Progenitor cell of endocrine pancreas (in vitro differentiated cells): ENCODE data around the gene EML4. TPM values are rescaled to one million over a fixed set of nuclear protein-coding genes. Genes with fewer than 3 reads are reported as not detected.

ENCODE experiments used
- DNase-seq: peaks from one replicate; pipeline ENCODE4 v3.0.0; 2021; ENCODE audit warnings: low spot score; ENCODE audit not compliant: unreplicated experiment
- H3K27ac Mint-ChIP-seq: 2 replicates; pipeline ENCODE4 v1.8.0; 2021; ENCODE audit warnings: mild to moderate bottlenecking, moderate library complexity, mixed read lengths
- H3K27me3 Mint-ChIP-seq: 2 replicates; pipeline ENCODE4 v1.8.0; 2021; ENCODE audit warnings: mixed read lengths
- H3K36me3 Mint-ChIP-seq: 2 replicates; pipeline ENCODE4 v1.8.0; 2022; ENCODE audit warnings: mixed read lengths; ENCODE audit not compliant: insufficient read depth
- H3K4me1 Mint-ChIP-seq: 2 replicates; pipeline ENCODE4 v1.8.0; 2021; ENCODE audit warnings: low read depth, mixed read lengths
- H3K4me3 Mint-ChIP-seq: 2 replicates; pipeline ENCODE4 v1.8.0; 2021; ENCODE audit warnings: low read depth, mild to moderate bottlenecking, moderate library complexity, mixed read lengths
- H3K9me3 Mint-ChIP-seq: 2 replicates; pipeline ENCODE4 v1.8.0; 2021; ENCODE audit warnings: low read depth, mixed read lengths
- CTCF ChIP-seq: fragments of 200-600 bp; sonication (generic); IDR thresholded peaks from one replicate; pipeline ENCODE4 v1.5.0; 2021; ENCODE audit warnings: antibody characterized with exemption, mild to moderate bottlenecking; ENCODE audit not compliant: unreplicated experiment
- total RNA-seq: library from RNA; stranded (reverse); gene quantifications from 2 replicates; pipeline ENCODE4 v1.2.1, GENCODE V29; 2021

EML4 gene
- total RNA-seq, 1 donor from 2014 or later = 75.7 TPM

- Mint-ChIP-seq H3K36me3 (no peaks in the 10 kb centered on the region), H3K27ac (no peak overlapping the region), H3K4me3 (no peak overlapping the region), H3K4me1 (no peaks in the 10 kb centered on the region), H3K9me3 (no peaks in the 10 kb centered on the region), H3K27me3 (no peaks in the 10 kb centered on the region)
- no peak for DNase-seq
- TF ChIP-seq CTCF = no peak
Observed at GRCh38 chr2:42382144-42382543, 213.0 kb downstream of the EML4 start.

Other genes starting within 250 kb of the EML4 start
- 334 and 335 TPM in 2 replicates for gene PKDCC, start 121.3 kb upstream of the EML4 start, total RNA-seq
- gene COX7A2L, start 191.9 kb downstream of the EML4 start, total RNA-seq = 84.3 and 85.7 TPM in 2 replicates